Activated T-helper 17 cell treated with anti-CD3 and anti-CD28 coated beads, Interleukin-2, amount 50 U/mL, for 72 hours (primary cell): ENCODE measurements around the gene GAK. TPM values are rescaled to one million over a fixed set of nuclear protein-coding genes. Genes with fewer than 3 reads are reported as not detected.
A peak's percentile ranks its signal among the peaks of the same experiment; 100 is the strongest.

ENCODE experiments used
- ATAC-seq: fragments of 150-1000 bp; cut with Tn5 transposase; replicated peaks from 2 replicates; pipeline ENCODE4 v1.10.0; 2021; ENCODE audit warnings: mild to moderate bottlenecking, moderate library complexity
- H3K27ac Mint-ChIP-seq: one replicate; pipeline ENCODE4 v1.8.0; 2022; ENCODE audit warnings: mixed read lengths
- H3K27me3 Mint-ChIP-seq: one replicate; pipeline ENCODE4 v1.8.0; 2022; ENCODE audit warnings: mixed read lengths
- H3K36me3 Mint-ChIP-seq: one replicate; pipeline ENCODE4 v1.8.0; 2022; ENCODE audit warnings: low read depth, mild to moderate bottlenecking, mixed read lengths
- H3K4me1 Mint-ChIP-seq: one replicate; pipeline ENCODE4 v1.8.0; 2022; ENCODE audit warnings: mixed read lengths
- H3K4me3 Mint-ChIP-seq: one replicate; pipeline ENCODE4 v1.8.0; 2022; ENCODE audit warnings: mild to moderate bottlenecking, mixed read lengths
- H3K9me3 Mint-ChIP-seq: one replicate; pipeline ENCODE4 v1.8.0; 2022; ENCODE audit warnings: mixed read lengths
- total RNA-seq, 2 donors: library from RNA; stranded (reverse); gene quantifications; one replicate each; pipeline ENCODE4 v1.2.3, GENCODE V29; 2022

GAK gene
- total RNA-seq, 2 donors from 2014 or later = 108 to 129 TPM

GRCh38 chr4:890036-890695, 42.0 kb downstream of the GAK start:
- no peak overlapping the region for H3K27ac Mint-ChIP-seq
- H3K9me3 Mint-ChIP-seq = no peaks in the 10 kb centered on the region
- H3K4me3 Mint-ChIP-seq = no peak overlapping the region
- no peak for ATAC-seq
- no peaks in the 10 kb centered on the region for H3K4me1 Mint-ChIP-seq
- H3K36me3 Mint-ChIP-seq = peaks cover 27% of the 10 kb centered on the region
- H3K27me3 Mint-ChIP-seq = no peaks in the 10 kb centered on the region

GRCh38 chr4:889516-889915, 42.6 kb downstream of the GAK start:
- Mint-ChIP-seq H3K9me3 (no peaks in the 10 kb centered on the region), H3K27ac (no peak overlapping the region), H3K4me3 (no peak overlapping the region), H3K4me1 (no peaks in the 10 kb centered on the region), H3K36me3 (peaks cover 30% of the 10 kb centered on the region), H3K27me3 (no peaks in the 10 kb centered on the region)
- ATAC-seq = no peak

- H3K27ac Mint-ChIP-seq = no peak overlapping the region
- peaks cover 37% of the 10 kb centered on the region for H3K36me3 Mint-ChIP-seq
- no peaks in the 10 kb centered on the region for H3K27me3 Mint-ChIP-seq
- no peaks in the 10 kb centered on the region for H3K9me3 Mint-ChIP-seq
- ATAC-seq = no peak
- H3K4me3 Mint-ChIP-seq = no peak overlapping the region
- H3K4me1 Mint-ChIP-seq = no peaks in the 10 kb centered on the region
Measured at GRCh38 chr4:888029-888428, 44.1 kb downstream of the GAK start.

GRCh38 chr4:887034-887763, 44.9 kb downstream of the GAK start:
- no peak overlapping the region for H3K27ac Mint-ChIP-seq
- H3K27me3 Mint-ChIP-seq = no peaks in the 10 kb centered on the region
- no peaks in the 10 kb centered on the region for H3K9me3 Mint-ChIP-seq
- H3K4me3 Mint-ChIP-seq = no peak overlapping the region
- H3K36me3 Mint-ChIP-seq = peaks cover 37% of the 10 kb centered on the region
- H3K4me1 Mint-ChIP-seq = no peaks in the 10 kb centered on the region
- ATAC-seq = no peak

- H3K36me3 Mint-ChIP-seq = peaks cover 37% of the 10 kb centered on the region
- no peaks in the 10 kb centered on the region for H3K9me3 Mint-ChIP-seq
- H3K27ac Mint-ChIP-seq = no peak overlapping the region
- H3K4me1 Mint-ChIP-seq = no peaks in the 10 kb centered on the region
- no peak for ATAC-seq
- H3K27me3 Mint-ChIP-seq = no peaks in the 10 kb centered on the region
- H3K4me3 Mint-ChIP-seq = no peak overlapping the region
Measured at GRCh38 chr4:886244-886643, 45.9 kb downstream of the GAK start.

GRCh38 chr4:885353-885752, 46.8 kb downstream of the GAK start:
- no peak overlapping the region for H3K4me3 Mint-ChIP-seq
- no peak for ATAC-seq

GRCh38 chr4:884896-885295, 47.2 kb downstream of the GAK start:
- Mint-ChIP-seq H3K4me3 (no peak overlapping the region), H3K4me1 (peaks cover 6% of the 10 kb centered on the region), H3K36me3 (peaks cover 29% of the 10 kb centered on the region), H3K27ac (no peak overlapping the region), H3K27me3 (no peaks in the 10 kb centered on the region), H3K9me3 (no peaks in the 10 kb centered on the region)
- ATAC-seq = no peak

More at GRCh38 chr4:885353-885752, 46.8 kb downstream of the GAK start:
- no peaks in the 10 kb centered on the region for H3K9me3 Mint-ChIP-seq
- no peaks in the 10 kb centered on the region for H3K27me3 Mint-ChIP-seq
- no peak overlapping the region for H3K27ac Mint-ChIP-seq
- peaks cover 2% of the 10 kb centered on the region for H3K4me1 Mint-ChIP-seq
- peaks cover 29% of the 10 kb centered on the region for H3K36me3 Mint-ChIP-seq

GRCh38 chr4:884259-884658, 47.9 kb downstream of the GAK start:
- Mint-ChIP-seq H3K36me3 (peaks cover 35% of the 10 kb centered on the region), H3K27me3 (no peaks in the 10 kb centered on the region), H3K4me1 (peaks cover 11% of the 10 kb centered on the region), H3K27ac (no peak overlapping the region), H3K9me3 (no peaks in the 10 kb centered on the region), H3K4me3 (no peak overlapping the region)
- no peak for ATAC-seq

GRCh38 chr4:883377-884095, 48.6 kb downstream of the GAK start:
- Mint-ChIP-seq H3K27ac (no peak overlapping the region), H3K4me1 (peaks cover 17% of the 10 kb centered on the region), H3K27me3 (no peaks in the 10 kb centered on the region), H3K9me3 (no peaks in the 10 kb centered on the region), H3K4me3 (no peak overlapping the region), H3K36me3 (peaks cover 42% of the 10 kb centered on the region)
- no peak for ATAC-seq

GRCh38 chr4:882646-883045, 49.5 kb downstream of the GAK start:
- H3K4me3 Mint-ChIP-seq = no peak overlapping the region
- H3K36me3 Mint-ChIP-seq = peaks cover 43% of the 10 kb centered on the region
- no peak for ATAC-seq
- H3K27me3 Mint-ChIP-seq = no peaks in the 10 kb centered on the region
- H3K27ac Mint-ChIP-seq = no peak overlapping the region
- H3K4me1 Mint-ChIP-seq = peaks cover 22% of the 10 kb centered on the region
- H3K9me3 Mint-ChIP-seq = no peaks in the 10 kb centered on the region

GRCh38 chr4:881709-882108, 50.4 kb downstream of the GAK start:
- no peak for ATAC-seq
- H3K27me3 Mint-ChIP-seq = no peaks in the 10 kb centered on the region
- H3K9me3 Mint-ChIP-seq = no peaks in the 10 kb centered on the region
- H3K36me3 Mint-ChIP-seq = peaks cover 47% of the 10 kb centered on the region
- H3K4me1 Mint-ChIP-seq = peaks cover 22% of the 10 kb centered on the region
- no peak overlapping the region for H3K4me3 Mint-ChIP-seq
- H3K27ac Mint-ChIP-seq = peak overlapping the region; percentile 52

GRCh38 chr4:880684-881405, 51.3 kb downstream of the GAK start:
- Mint-ChIP-seq H3K27me3 (no peaks in the 10 kb centered on the region), H3K4me1 (peaks cover 22% of the 10 kb centered on the region), H3K9me3 (no peaks in the 10 kb centered on the region), H3K4me3 (peak overlapping the region; percentile 79), H3K27ac (peak overlapping the region; percentile 91), H3K36me3 (peaks cover 48% of the 10 kb centered on the region)
- ATAC-seq = no peak

GRCh38 chr4:879729-880077, 52.4 kb downstream of the GAK start:
- H3K36me3 Mint-ChIP-seq = peaks cover 52% of the 10 kb centered on the region

More at GRCh38 chr4:879729-880077, 52.4 kb downstream of the GAK start:
- ATAC-seq = peak; percentile 95
- peaks cover 26% of the 10 kb centered on the region for H3K4me1 Mint-ChIP-seq
- H3K27me3 Mint-ChIP-seq = no peaks in the 10 kb centered on the region
- peak overlapping the region; percentile 91 for H3K27ac Mint-ChIP-seq
- H3K9me3 Mint-ChIP-seq = no peaks in the 10 kb centered on the region
- H3K4me3 Mint-ChIP-seq = peak overlapping the region; percentile 79
